Measurements from ENCODE around the gene SPINK5.

DNA sequence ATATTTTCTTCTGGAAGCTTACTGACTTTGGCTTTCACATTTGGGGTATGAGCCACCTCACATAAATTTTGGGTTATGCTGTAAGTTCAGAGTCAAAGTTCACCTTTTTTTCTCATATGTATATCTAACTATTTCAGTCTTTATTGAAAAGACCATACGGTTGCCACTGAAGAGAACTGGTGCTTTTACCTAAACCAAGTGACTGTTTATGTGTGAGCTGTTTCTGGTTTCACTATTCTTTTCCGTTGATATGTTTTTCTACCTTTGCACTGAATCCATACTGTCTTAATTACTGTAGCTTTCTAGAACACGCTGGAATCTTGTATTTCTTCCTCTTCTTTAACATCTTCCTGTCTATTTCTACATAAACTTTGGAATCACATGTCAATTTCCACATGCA is 36.3 kb upstream of the SPINK5 start:
- no peak for TF ChIP-seq POLR2A (IDR thresholded peaks at IDR 0.05; ENCODE audit: low read length)
- no peak for TF ChIP-seq GATA1 (IDR thresholded peaks at IDR 0.05; ENCODE audit: low read depth, low read length)

All from erythroblast (primary cell).